K562 (cell line): ENCODE data around the gene PDCD6IP. TPM values are rescaled to one million over a fixed set of nuclear protein-coding genes. Genes with fewer than 3 reads are reported as not detected.

Experiments
- ARID1B ChIP-seq: fragments of 450-650 bp; IDR thresholded peaks from 2 replicates; pipeline ENCODE4 v1.6.1; 2016; ENCODE audit warnings: antibody characterized with exemption, mild to moderate bottlenecking, inconsistent platforms
- ARNT ChIP-seq, 2 experiments: fragments of 450-650 bp; IDR thresholded peaks; 2 replicates each; pipeline ENCODE4 v1.6.1; 2016; ENCODE audit warnings: mild to moderate bottlenecking in 1 of 2
- BRD9 ChIP-seq: fragments of 450-650 bp; IDR thresholded peaks from 2 replicates; pipeline ENCODE4 v1.6.1; 2018; ENCODE audit warnings: low read depth; ENCODE audit not compliant: partially characterized antibody
- ELF2 ChIP-seq: fragments of 250-450 bp; sonication (Bioruptor Pico); IDR thresholded peaks from 2 replicates; pipeline ENCODE4 v1.5.0; 2021; ENCODE audit warnings: mild to moderate bottlenecking
- HCFC1 ChIP-seq: IDR thresholded peaks from 2 replicates; pipeline ENCODE4 v1.6.1; 2012; ENCODE audit warnings: low read depth, low read length, improper control_type of control experiment
- HMG20B ChIP-seq: fragments of 250-450 bp; sonication (Bioruptor Pico); IDR thresholded peaks from 2 replicates; pipeline ENCODE4 v1.5.0; 2021; ENCODE audit warnings: mild to moderate bottlenecking
- RNF2 ChIP-seq: sonication (generic); IDR thresholded peaks from 2 replicates; pipeline ENCODE4 v1.6.1; 2016
- ZKSCAN1 ChIP-seq: fragments of 150-350 bp; IDR thresholded peaks from 2 replicates; pipeline ENCODE4 v1.6.1; 2016; ENCODE audit warnings: low read depth, low read length
- ZNF23 ChIP-seq: fragments of 250-450 bp; sonication (Bioruptor Pico); IDR thresholded peaks from 2 replicates; pipeline ENCODE4 v1.4.0; 2020; ENCODE audit warnings: mild to moderate bottlenecking
- ZNF583 ChIP-seq: fragments of 250-450 bp; sonication (Bioruptor Pico); IDR thresholded peaks from 2 replicates; pipeline ENCODE4 v1.4.0; 2020
- ZNF696 ChIP-seq: fragments of 250-450 bp; sonication (Bioruptor Pico); conservative IDR thresholded peaks from 2 replicates; pipeline ENCODE4 v1.4.0; 2020; ENCODE audit warnings: mild to moderate bottlenecking, moderate library complexity
- ZNF707 ChIP-seq: fragments of 250-450 bp; sonication (Bioruptor Pico); conservative IDR thresholded peaks from 2 replicates; pipeline ENCODE4 v1.8.0; 2022; ENCODE audit warnings: inconsistent platforms, mild to moderate bottlenecking, moderate library complexity
- ZNF75A ChIP-seq: fragments of 450-650 bp; formaldehyde crosslinking; IDR thresholded peaks from 2 replicates; pipeline ENCODE4 v1.4.0; 2020; ENCODE audit warnings: mild to moderate bottlenecking
- polyA plus RNA-seq, 8 experiments: library from polyadenylated mRNA; depleted of rRNA in 4 of 8; stranded (reverse) in 5 of 8; unstranded in 3 of 8; fragments of >200 nt; fragmentation: Nextera tagmentation in 2 of 8; fragmentation: Illumina TruSeq in 1 of 8; extraction: Ambion mirVana in 2 of 8; extraction: Trizol in 1 of 8; gene quantifications; 2 replicates each; pipeline versions ENCODE4 v1.2.1 to v1.2.3, GENCODE V29; 2011 to 2014; ENCODE audit warnings: inconsistent platforms in 1 of 8, missing spikeins in 1 of 8
- total RNA-seq, 7 experiments: library from RNA; depleted of rRNA in 6 of 7; stranded (reverse); fragments of >200 nt in 6 of 7; fragmentation: Illumina TruSeq in 2 of 7; extraction: Trizol in 2 of 7; gene quantifications; 2 replicates each; pipeline versions ENCODE4 v1.2.1 to v1.2.3, GENCODE V29; 2011 to 2021; ENCODE audit warnings: low replicate concordance in 1 of 7
- TF ChIP-seq, protein P1 (sequence below): fragments of 250-450 bp; sonication (Bioruptor Pico); IDR thresholded peaks from 2 replicates; pipeline ENCODE4 v1.8.0; 2021; ENCODE audit warnings: moderate library complexity, mild to moderate bottlenecking, inconsistent platforms
- TF ChIP-seq, protein P2 (sequence below): sonication (generic); formaldehyde crosslinking; IDR thresholded peaks from 2 replicates; pipeline ENCODE4 v1.9.0; 2022; ENCODE audit warnings: mild to moderate bottlenecking, missing genetic modification reagents
- TF ChIP-seq, protein P3 (sequence below): sonication (generic); formaldehyde crosslinking; IDR thresholded peaks from 2 replicates; pipeline ENCODE4 v1.8.1; 2023; ENCODE audit warnings: missing genetic modification reagents, mild to moderate bottlenecking, borderline replicate concordance
- TF ChIP-seq, protein P4 (sequence below): sonication (generic); formaldehyde crosslinking; IDR thresholded peaks from 2 replicates; pipeline ENCODE4 v1.8.0; 2022; ENCODE audit warnings: mild to moderate bottlenecking, missing genetic modification reagents
- TF ChIP-seq, protein P5 (sequence below): fragments of 450-650 bp; IDR thresholded peaks from 2 replicates; pipeline ENCODE4 v1.6.1; 2017; ENCODE audit warnings: mild to moderate bottlenecking, moderate library complexity

Gene PDCD6IP
- total and polyA plus RNA-seq, 9 of the 15 experiments (the other 6 are each of a cell fraction or from before 2014, with no cell fraction given): 40.2 to 302 (median 122) TPM

DNA sequence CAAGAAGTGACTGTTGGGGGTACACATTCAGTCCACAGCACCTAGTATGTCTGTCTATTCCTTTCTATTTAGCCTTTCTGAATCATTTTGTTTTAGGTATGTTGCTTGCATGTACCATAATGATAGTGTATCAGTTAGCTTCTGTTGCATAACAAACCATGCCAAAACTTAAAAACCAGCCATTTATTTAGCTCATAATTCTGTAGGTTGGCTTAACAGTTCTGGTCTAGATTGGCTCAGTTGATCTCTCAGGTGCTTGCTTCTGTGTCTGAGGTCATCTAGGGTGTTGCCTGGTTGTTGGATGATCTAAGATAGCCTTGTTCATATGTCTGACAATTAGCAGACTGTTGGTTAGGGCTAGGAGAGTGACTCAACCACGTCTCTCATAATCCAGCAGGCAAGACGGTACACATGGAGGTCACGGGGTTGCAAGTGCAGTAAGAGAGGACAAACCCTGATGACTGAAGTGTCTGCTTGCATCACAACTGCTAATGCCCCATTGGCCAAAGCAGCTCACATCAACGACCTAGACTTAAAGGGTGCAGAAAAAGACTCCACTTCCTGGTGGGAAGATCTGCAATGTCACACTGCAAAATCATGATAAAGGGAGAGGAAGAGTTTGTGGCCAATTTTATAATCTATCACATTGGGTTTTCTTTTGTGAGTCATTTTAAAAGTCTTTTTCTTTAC, 6.8 kb upstream of the PDCD6IP start (continued):
- TF ChIP-seq ZNF707 (CRISPR knock-in tag) (no peak), ZKSCAN1 (peak; percentile 79), ELF2 (CRISPR knock-in tag) (peak; percentile 77), ZNF696 (no peak), HMG20B (no peak), ARID1B (peak; percentile 89), ZNF23 (CRISPR knock-in tag) (no peak), BRD9 (peak; percentile 34), ARNT (IDR thresholded peaks at IDR 0.05) (peak in 1 of 2 experiments; percentile 84; a peak in 1 of 4 replicates), HCFC1 (no peak), ZNF583 (CRISPR knock-in tag) (no peak), ZNF75A (CRISPR knock-in tag) (no peak), RNF2 (peak; percentile 77)
- TF ChIP-seq, protein P1, sequence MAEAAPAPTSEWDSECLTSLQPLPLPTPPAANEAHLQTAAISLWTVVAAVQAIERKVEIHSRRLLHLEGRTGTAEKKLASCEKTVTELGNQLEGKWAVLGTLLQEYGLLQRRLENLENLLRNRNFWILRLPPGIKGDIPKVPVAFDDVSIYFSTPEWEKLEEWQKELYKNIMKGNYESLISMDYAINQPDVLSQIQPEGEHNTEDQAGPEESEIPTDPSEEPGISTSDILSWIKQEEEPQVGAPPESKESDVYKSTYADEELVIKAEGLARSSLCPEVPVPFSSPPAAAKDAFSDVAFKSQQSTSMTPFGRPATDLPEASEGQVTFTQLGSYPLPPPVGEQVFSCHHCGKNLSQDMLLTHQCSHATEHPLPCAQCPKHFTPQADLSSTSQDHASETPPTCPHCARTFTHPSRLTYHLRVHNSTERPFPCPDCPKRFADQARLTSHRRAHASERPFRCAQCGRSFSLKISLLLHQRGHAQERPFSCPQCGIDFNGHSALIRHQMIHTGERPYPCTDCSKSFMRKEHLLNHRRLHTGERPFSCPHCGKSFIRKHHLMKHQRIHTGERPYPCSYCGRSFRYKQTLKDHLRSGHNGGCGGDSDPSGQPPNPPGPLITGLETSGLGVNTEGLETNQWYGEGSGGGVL (CRISPR knock-in tag): no peak
- TF ChIP-seq, protein P2, sequence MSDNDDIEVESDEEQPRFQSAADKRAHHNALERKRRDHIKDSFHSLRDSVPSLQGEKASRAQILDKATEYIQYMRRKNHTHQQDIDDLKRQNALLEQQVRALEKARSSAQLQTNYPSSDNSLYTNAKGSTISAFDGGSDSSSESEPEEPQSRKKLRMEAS (CRISPR knock-in tag): peak; percentile 84
- TF ChIP-seq, protein P3, sequence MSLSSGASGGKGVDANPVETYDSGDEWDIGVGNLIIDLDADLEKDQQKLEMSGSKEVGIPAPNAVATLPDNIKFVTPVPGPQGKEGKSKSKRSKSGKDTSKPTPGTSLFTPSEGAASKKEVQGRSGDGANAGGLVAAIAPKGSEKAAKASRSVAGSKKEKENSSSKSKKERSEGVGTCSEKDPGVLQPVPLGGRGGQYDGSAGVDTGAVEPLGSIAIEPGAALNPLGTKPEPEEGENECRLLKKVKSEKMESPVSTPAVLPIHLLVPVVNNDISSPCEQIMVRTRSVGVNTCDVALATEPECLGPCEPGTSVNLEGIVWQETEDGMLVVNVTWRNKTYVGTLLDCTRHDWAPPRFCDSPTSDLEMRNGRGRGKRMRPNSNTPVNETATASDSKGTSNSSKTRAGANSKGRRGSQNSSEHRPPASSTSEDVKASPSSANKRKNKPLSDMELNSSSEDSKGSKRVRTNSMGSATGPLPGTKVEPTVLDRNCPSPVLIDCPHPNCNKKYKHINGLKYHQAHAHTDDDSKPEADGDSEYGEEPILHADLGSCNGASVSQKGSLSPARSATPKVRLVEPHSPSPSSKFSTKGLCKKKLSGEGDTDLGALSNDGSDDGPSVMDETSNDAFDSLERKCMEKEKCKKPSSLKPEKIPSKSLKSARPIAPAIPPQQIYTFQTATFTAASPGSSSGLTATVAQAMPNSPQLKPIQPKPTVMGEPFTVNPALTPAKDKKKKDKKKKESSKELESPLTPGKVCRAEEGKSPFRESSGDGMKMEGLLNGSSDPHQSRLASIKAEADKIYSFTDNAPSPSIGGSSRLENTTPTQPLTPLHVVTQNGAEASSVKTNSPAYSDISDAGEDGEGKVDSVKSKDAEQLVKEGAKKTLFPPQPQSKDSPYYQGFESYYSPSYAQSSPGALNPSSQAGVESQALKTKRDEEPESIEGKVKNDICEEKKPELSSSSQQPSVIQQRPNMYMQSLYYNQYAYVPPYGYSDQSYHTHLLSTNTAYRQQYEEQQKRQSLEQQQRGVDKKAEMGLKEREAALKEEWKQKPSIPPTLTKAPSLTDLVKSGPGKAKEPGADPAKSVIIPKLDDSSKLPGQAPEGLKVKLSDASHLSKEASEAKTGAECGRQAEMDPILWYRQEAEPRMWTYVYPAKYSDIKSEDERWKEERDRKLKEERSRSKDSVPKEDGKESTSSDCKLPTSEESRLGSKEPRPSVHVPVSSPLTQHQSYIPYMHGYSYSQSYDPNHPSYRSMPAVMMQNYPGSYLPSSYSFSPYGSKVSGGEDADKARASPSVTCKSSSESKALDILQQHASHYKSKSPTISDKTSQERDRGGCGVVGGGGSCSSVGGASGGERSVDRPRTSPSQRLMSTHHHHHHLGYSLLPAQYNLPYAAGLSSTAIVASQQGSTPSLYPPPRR (CRISPR knock-in tag): no peak
- TF ChIP-seq, protein P4, sequence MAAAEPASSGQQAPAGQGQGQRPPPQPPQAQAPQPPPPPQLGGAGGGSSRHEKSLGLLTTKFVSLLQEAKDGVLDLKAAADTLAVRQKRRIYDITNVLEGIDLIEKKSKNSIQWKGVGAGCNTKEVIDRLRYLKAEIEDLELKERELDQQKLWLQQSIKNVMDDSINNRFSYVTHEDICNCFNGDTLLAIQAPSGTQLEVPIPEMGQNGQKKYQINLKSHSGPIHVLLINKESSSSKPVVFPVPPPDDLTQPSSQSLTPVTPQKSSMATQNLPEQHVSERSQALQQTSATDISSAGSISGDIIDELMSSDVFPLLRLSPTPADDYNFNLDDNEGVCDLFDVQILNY (CRISPR knock-in tag): no peak
- TF ChIP-seq, protein P5, sequence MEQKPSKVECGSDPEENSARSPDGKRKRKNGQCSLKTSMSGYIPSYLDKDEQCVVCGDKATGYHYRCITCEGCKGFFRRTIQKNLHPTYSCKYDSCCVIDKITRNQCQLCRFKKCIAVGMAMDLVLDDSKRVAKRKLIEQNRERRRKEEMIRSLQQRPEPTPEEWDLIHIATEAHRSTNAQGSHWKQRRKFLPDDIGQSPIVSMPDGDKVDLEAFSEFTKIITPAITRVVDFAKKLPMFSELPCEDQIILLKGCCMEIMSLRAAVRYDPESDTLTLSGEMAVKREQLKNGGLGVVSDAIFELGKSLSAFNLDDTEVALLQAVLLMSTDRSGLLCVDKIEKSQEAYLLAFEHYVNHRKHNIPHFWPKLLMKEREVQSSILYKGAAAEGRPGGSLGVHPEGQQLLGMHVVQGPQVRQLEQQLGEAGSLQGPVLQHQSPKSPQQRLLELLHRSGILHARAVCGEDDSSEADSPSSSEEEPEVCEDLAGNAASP: no peak
